GM19468 (cell line): Measurements from ENCODE around the gene OR51T1.

Experiments
- ATAC-seq: cut with Tn5 transposase; IDR thresholded peaks from one replicate; pipeline ENCODE4 v1.9.1; 2021; ENCODE audit warnings: mild to moderate bottlenecking, moderate library complexity, moderate number of reproducible peaks; ENCODE audit not compliant: unreplicated experiment; ENCODE audit errors: extremely low read depth

The OR51T1 gene

DNA sequence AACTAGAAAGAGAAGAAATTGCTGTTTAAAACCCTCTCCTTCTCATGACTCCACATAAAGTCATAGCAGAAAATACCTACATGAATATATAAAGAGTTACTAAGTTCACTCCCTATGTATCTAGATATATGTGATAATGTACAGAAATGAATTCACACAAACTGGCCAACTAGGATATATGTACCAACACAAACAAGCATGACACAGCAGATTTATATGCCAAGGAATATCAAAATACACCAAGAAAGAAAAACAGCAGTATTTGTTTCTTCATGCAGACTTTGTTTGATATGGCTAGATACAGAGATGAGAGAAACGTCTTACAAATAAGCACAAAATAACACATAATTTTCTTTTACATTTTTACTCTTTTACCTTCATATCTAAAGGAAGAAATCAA, 40.6 kb downstream of the OR51T1 start:
- no peak for ATAC-seq

GRCh38 chr11:4924239-4924638, 42.5 kb downstream of the OR51T1 start, which contains the start of gene OR51G1:
TSS of gene OR51G1 (minus strand) at chr11:4924339. CDS start at chr11:4924339, 0 bp downstream.
- no peak for ATAC-seq

GRCh38 chr11:4926608-4927007, 44.9 kb downstream of the OR51T1 start:
- no peak for ATAC-seq
